CD4-positive, alpha-beta memory T cell (primary cell): ENCODE measurements around the gene PRRC2B. TPM values are rescaled to one million over a fixed set of nuclear protein-coding genes. Genes with fewer than 3 reads are reported as not detected.

Experiments
- CTCF ChIA-PET: fragments of 350-600 bp; sonication (Branson Sonifier 250); formaldehyde crosslinking; loops from one replicate; lab custom pipeline; 2021; ENCODE audit warnings: inconsistent platforms; ENCODE audit not compliant: partially characterized antibody; lab: Charles Lee
- POLR2A ChIA-PET: fragments of 350-600 bp; sonication (Branson Sonifier 250); formaldehyde crosslinking; loops from one replicate; lab custom pipeline; 2021; ENCODE audit not compliant: partially characterized antibody; lab: Charles Lee
- DNase-seq, 5 donors: peaks; one replicate each; pipeline versions ENCODE4 v3.0.0 to v3.0.0-alpha.2; 2020 to 2022; ENCODE audit warnings: mixed read lengths in 1 of 5
- H3K27ac ChIP-seq: one replicate; pipeline ENCODE4 v1.7.0; 2013; ENCODE audit warnings: low read depth, low read length
- H3K27me3 ChIP-seq: 2 replicates; pipeline ENCODE4 v1.7.0; 2013; ENCODE audit warnings: mild to moderate bottlenecking, low read length, moderate library complexity; ENCODE audit not compliant: insufficient read depth
- H3K36me3 ChIP-seq: 2 replicates; pipeline ENCODE4 v1.7.0; 2013; ENCODE audit warnings: mild to moderate bottlenecking, low read length, moderate library complexity; ENCODE audit not compliant: insufficient read depth
- H3K4me1 ChIP-seq: 2 replicates; pipeline ENCODE4 v1.7.0; 2013; ENCODE audit warnings: mild to moderate bottlenecking, low read length, moderate library complexity; ENCODE audit not compliant: insufficient read depth
- H3K4me3 ChIP-seq, 2 donors: one replicate each; pipeline ENCODE4 v1.7.0; 2013; ENCODE audit warnings: low read length in 2 of 2, mild to moderate bottlenecking in 1 of 2
- H3K9me3 ChIP-seq, 2 donors: one replicate each; pipeline ENCODE4 v1.7.0; 2013; ENCODE audit warnings: low read length in 2 of 2, control low read depth in 1 of 2; ENCODE audit not compliant: control insufficient read depth in 1 of 2
- H3K27ac Mint-ChIP-seq, 7 donors: one replicate each; pipeline ENCODE4 v1.8.0; 2020 to 2021; ENCODE audit warnings: mixed read lengths in 7 of 7, mild to moderate bottlenecking in 6 of 7, inconsistent platforms in 3 of 7, moderate library complexity in 3 of 7
- H3K27me3 Mint-ChIP-seq, 2 donors: one replicate each; pipeline ENCODE4 v1.8.0; 2020 to 2021; ENCODE audit warnings: mixed read lengths in 2 of 2
- H3K36me3 Mint-ChIP-seq, 2 donors: one replicate each; pipeline ENCODE4 v1.8.0; 2020 to 2021; ENCODE audit warnings: mixed read lengths in 2 of 2, inconsistent platforms in 1 of 2, mild to moderate bottlenecking in 1 of 2
- H3K4me1 Mint-ChIP-seq, 4 donors: one replicate each; pipeline ENCODE4 v1.8.0; 2020 to 2021; ENCODE audit warnings: mixed read lengths in 4 of 4, mild to moderate bottlenecking in 1 of 4
- H3K4me3 Mint-ChIP-seq, 8 donors: one replicate each; pipeline ENCODE4 v1.8.0; 2020 to 2021; ENCODE audit warnings: mixed read lengths in 8 of 8, mild to moderate bottlenecking in 7 of 8, moderate library complexity in 6 of 8, inconsistent platforms in 3 of 8
- H3K9me3 Mint-ChIP-seq, 8 donors: one replicate each; pipeline ENCODE4 v1.8.0; 2020 to 2021; ENCODE audit warnings: mixed read lengths in 8 of 8, mild to moderate bottlenecking in 5 of 8, inconsistent platforms in 3 of 8, moderate library complexity in 1 of 8
- intact Hi-C: fragments of 100-400 bp; cut with micrococcal nuclease; formaldehyde crosslinking; loops from one replicate; pipeline ENCODE4 v1.15.1; 2023
- polyA plus RNA-seq, 2 donors: library from polyadenylated mRNA; unstranded; fragments of 300-500 nt; fragmentation: Illumina TruSeq; gene quantifications; one replicate each; pipeline ENCODE4 v1.2.3, GENCODE V29; 2021
- total RNA-seq, 2 experiments: library from RNA; stranded (reverse); gene quantifications; one replicate each; pipeline ENCODE4 v1.2.3, GENCODE V29; 2021

The PRRC2B gene
- total and polyA plus RNA-seq, 4 experiments from 2014 or later: 2.7 to 343 (median 191) TPM

DNA sequence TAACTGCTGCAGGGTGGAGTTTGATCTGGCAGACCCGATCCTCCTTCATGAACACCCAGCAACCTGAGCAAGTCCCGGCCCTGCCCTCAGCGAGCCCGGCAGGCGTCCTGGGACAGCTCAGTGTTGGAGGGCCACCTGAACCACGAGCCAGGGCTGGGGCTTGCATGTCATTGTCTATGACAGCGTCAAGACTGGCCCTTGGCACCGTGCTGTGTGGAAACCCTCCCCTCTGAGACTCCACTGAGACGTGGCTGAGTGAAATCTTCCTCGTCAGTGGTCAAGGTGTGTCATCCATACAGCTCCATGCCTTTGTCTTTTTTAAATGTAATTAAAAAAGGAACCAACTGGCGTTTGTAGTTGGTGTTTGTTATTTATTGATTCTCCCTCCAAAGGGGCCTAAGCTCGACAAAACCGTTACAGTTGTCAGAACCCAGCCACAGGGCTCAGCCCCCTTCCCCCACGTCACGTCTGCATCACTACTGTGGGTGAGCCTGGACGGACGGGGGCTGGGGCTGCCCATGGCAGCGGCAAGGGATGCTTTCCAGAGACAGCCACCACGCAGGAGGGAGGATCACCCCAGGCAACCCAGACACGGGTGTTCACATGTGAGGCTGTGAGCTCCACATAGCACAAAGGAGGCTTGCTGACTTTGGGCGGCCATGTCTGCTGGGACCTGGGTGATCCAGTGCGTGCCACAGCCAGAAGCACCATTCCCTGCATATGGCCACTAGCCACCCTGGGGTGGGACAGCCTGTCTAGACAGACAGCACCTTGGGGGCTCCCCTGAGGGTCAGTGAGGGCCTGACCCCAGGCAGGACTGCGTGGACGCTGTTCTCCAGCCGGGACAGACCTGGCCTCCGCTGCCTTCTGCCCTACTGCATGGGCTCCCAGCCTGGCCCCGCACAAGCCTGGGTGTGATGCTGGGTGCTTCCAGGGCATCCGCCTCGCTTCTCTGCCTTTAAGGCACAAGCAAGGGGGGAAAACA, 129.9 kb downstream of the PRRC2B start:
- CTCF ChIA-PET: no interaction called here

DNA sequence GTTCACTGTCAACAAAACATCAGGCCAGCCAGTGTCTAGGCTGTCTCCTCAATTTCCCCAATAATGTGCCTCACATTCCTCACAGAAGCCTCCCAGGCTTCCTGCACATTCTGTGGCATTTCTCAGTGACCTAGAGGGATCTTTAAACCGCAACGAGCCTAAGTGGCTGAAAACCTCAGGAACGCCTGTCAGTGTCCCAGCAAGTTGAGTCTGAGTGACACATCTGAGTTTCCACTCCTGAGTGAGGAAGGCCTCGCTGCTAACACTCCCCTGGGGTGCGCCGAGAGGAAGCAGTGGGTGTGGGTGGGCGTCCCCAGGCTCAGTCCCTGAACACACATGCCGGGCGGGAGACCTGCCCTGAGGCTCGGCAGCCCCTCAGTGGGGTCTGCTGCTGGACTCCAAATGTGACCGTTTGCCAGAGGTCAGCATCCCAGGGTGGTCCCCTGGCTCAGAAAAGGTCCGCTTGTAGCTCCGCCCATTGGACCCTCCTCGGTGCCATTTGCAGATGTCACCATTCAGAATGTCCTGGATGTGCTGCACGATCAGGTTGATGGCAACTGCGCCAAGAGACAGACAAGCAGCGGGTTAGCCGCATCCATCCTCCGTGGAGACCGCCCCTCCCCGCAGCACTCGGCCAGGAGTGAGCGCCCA, 130.9 kb downstream of the PRRC2B start:
- H3K4me1 Mint-ChIP-seq: peaks cover under 1 to 21% (median 6%) of the 10 kb centered on the region in 4 donors
- H3K4me1 ChIP-seq: peaks cover 10% of the 10 kb centered on the region
- no peaks in the 10 kb centered on the region for H3K27me3 Mint-ChIP-seq
- H3K27me3 ChIP-seq: no peaks in the 10 kb centered on the region
- POLR2A ChIA-PET: interaction anchor here (0.8 kb wide), 1 partner anchor 17 kb away, joined by 3 read pairs; no protein-coding TSS in a partner anchor
- peaks cover 79% of the 10 kb centered on the region for H3K36me3 ChIP-seq
- intact Hi-C loops: no loop called here
- H3K4me3 ChIP-seq: no peak overlapping the region
- H3K27ac Mint-ChIP-seq: peak overlapping the region in 2 of 7 donors; percentile 37 to 64
- no peaks in the 10 kb centered on the region for H3K9me3 Mint-ChIP-seq
- DNase-seq: no peak
- CTCF ChIA-PET: no interaction called here
- no peaks in the 10 kb centered on the region for H3K9me3 ChIP-seq
- H3K36me3 Mint-ChIP-seq: peaks cover 29 to 72% of the 10 kb centered on the region in 2 donors
- peak overlapping the region in 1 of 8 donors; percentile 25 for H3K4me3 Mint-ChIP-seq
- H3K27ac ChIP-seq: no peak overlapping the region

More for the DNA sequence above, 129.9 kb downstream of the PRRC2B start:
- Histone ChIP-seq H3K36me3 (peaks cover 80% of the 10 kb centered on the region), H3K4me1 (peaks cover 5% of the 10 kb centered on the region), H3K27me3 (no peaks in the 10 kb centered on the region), H3K9me3 (no peaks in the 10 kb centered on the region), H3K27ac (no peak overlapping the region), H3K4me3 (no peak overlapping the region)
- Mint-ChIP-seq H3K4me3 (no peak overlapping the region), H3K9me3 (no peaks in the 10 kb centered on the region), H3K27ac (peak overlapping the region in 2 of 7 donors; percentile 46 to 79), H3K27me3 (no peaks in the 10 kb centered on the region), H3K36me3 (peaks cover 38 to 77% of the 10 kb centered on the region in 2 donors), H3K4me1 (peaks cover 0 to 14% (median 5%) of the 10 kb centered on the region in 4 donors)
- intact Hi-C loops: no loop called here
- POLR2A ChIA-PET: interaction anchor here (0.5 to 0.8 kb wide), 2 partner anchors 19 to 23 kb away, joined by 3 to 4 read pairs; no protein-coding TSS in a partner anchor
- DNase-seq: no peak

DNA sequence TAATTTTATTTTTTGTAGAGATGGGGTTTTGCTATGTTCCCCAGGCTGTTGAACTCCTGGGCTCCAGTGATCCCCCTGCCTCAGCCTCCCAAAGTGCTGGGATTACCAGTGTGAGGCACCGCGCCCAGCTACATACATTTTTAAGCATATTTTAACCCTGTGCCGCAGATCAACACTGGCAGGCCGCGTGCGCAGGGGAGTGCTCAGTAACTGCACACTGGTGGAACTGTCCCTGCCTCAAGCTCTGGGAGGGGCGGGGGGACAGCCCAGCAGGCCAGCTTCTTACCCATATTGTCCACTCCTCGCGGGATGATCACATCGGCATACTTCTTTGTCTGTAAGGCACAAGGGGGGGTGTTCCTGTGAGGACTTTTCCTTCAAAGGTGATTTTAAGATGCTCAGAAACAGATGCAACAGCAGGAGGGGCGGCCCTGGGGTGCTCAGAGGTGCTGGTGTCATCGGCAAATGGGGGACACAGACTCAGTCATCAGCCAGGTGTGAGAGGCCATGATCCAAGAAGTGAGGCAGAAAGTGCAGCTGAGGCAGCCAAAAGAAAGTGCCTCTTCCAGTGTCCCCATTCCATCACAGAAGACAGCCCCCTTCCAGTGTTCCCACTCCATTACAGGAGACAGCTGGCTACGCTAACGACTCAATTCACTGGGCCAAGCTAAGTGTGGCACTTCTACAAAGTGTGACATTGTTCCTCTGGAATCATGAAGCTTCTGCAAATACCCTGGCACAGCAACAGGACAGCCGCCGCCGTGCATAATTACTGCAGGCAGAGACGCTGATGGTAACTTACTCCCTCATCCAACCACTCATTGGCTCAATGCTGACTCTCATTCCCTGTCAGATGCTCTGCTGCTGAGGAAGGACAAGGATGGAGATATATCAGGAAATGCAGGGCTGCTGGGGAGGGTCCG, 132.0 kb downstream of the PRRC2B start:
- Histone ChIP-seq H3K4me1 (peaks cover 17% of the 10 kb centered on the region), H3K9me3 (no peaks in the 10 kb centered on the region), H3K27ac (no peak overlapping the region), H3K4me3 (no peak overlapping the region), H3K36me3 (peaks cover 74% of the 10 kb centered on the region), H3K27me3 (no peaks in the 10 kb centered on the region)
- POLR2A ChIA-PET: interaction anchor here (0.8 to 3.1 kb wide), 2 partner anchors 18 to 25 kb away, joined by 3 to 10 read pairs; no protein-coding TSS in a partner anchor
- CTCF ChIA-PET: no interaction called here
- H3K27me3 Mint-ChIP-seq: no peaks in the 10 kb centered on the region
- H3K4me3 Mint-ChIP-seq: no peak overlapping the region
- peaks cover 3 to 28% (median 7%) of the 10 kb centered on the region in 4 donors for H3K4me1 Mint-ChIP-seq
- peak overlapping the region in 3 of 7 donors; percentile 19 to 30 (median 29) for H3K27ac Mint-ChIP-seq
- peaks cover 28 to 66% of the 10 kb centered on the region in 2 donors for H3K36me3 Mint-ChIP-seq
- intact Hi-C loops: no loop called here
- no peaks in the 10 kb centered on the region for H3K9me3 Mint-ChIP-seq
- no peak for DNase-seq

DNA sequence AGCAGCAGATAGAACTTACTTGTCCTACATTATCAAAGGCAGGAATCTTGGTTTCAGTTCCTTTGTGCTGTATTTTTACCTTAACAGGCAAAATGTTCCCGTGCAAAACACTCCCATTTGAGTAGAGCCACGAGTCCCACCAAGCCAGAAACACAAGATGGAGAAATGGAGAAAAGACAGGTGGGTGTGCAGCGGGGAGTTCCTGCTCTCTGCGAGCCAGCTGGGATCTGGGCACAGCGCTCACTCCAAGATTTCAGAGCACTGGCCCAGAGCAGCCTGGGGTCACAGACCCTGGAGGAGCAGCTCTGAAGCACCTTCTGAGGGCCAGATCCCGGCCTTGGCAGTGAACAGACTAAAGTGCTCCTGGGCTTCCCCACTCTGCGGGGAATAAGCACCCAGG, 134.3 kb downstream of the PRRC2B start:
- H3K4me1 Mint-ChIP-seq: peaks cover 3 to 32% (median 11%) of the 10 kb centered on the region in 4 donors
- H3K4me3 Mint-ChIP-seq: peak overlapping the region in 6 of 8 donors; percentile 45 to 75 (median 51)
- ChIA-PET CTCF (no interaction called here), POLR2A (interaction anchor here (3.1 kb wide), 1 partner anchor 28 kb away, joined by 10 read pairs; no protein-coding TSS in a partner anchor)
- Histone ChIP-seq H3K9me3 (no peaks in the 10 kb centered on the region), H3K36me3 (peaks cover 52% of the 10 kb centered on the region), H3K4me3 (no peak overlapping the region), H3K27ac (no peak overlapping the region), H3K4me1 (peaks cover 23% of the 10 kb centered on the region), H3K27me3 (no peaks in the 10 kb centered on the region)
- H3K27me3 Mint-ChIP-seq: no peaks in the 10 kb centered on the region
- H3K27ac Mint-ChIP-seq: peak overlapping the region in 4 of 7 donors; percentile 19 to 74 (median 56)
- intact Hi-C loops: no loop called here
- H3K9me3 Mint-ChIP-seq: no peaks in the 10 kb centered on the region
- peaks cover 28 to 47% of the 10 kb centered on the region in 2 donors for H3K36me3 Mint-ChIP-seq
- DNase-seq: no peak

DNA sequence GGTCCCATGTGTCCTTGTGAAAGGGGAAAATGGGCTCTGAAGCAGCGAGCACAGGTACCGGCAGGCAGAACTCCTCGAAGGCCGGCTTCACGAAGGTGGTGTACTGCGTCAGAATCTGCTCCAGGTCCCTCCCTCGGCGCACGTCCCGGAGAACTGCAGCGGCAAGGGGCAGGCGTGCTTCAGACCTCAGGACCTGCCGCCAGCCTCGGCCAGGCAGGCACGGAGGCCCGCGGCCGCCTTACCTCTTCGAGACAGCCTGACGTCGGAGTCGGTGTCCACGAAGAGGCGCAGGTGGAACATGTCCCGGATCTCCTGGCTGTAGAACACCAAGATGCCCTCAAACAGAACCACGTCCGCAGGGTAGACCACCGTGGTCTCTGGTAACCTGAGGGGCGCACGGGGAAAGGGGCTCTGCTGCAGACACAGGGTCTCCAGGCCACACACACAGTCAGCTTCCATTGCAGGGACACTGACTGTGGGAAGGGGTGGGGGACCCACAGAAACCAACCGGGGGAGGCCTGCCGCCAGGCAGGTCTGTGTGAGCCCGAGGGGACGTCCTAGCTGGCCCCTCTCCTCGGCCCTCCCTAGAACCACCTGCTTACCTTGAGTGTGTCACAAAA, 135.1 kb downstream of the PRRC2B start:
- peaks cover 23% of the 10 kb centered on the region for H3K4me1 ChIP-seq
- Mint-ChIP-seq H3K27me3 (no peaks in the 10 kb centered on the region), H3K36me3 (peaks cover 28 to 44% of the 10 kb centered on the region in 2 donors), H3K27ac (peak overlapping the region in 1 of 7 donors; percentile 48), H3K9me3 (no peaks in the 10 kb centered on the region), H3K4me1 (peaks cover 3 to 32% (median 11%) of the 10 kb centered on the region in 4 donors), H3K4me3 (peak overlapping the region in 6 of 8 donors; percentile 39 to 72 (median 42))
- H3K4me3 ChIP-seq: no peak overlapping the region
- no peaks in the 10 kb centered on the region for H3K9me3 ChIP-seq
- no peak overlapping the region for H3K27ac ChIP-seq
- peaks cover 45% of the 10 kb centered on the region for H3K36me3 ChIP-seq
- POLR2A ChIA-PET: interaction anchor here (0.6 to 3.1 kb wide), 5 partner anchors 28 to 273 kb away, joined by 3 to 10 read pairs (median 3); no protein-coding TSS in a partner anchor
- CTCF ChIA-PET: no interaction called here
- no peak for DNase-seq
- H3K27me3 ChIP-seq: no peaks in the 10 kb centered on the region
- intact Hi-C loops: no loop called here
